H9 (cell line): ENCODE data around the gene WDR13. TPM values are rescaled to one million over a fixed set of nuclear protein-coding genes. Genes with fewer than 3 reads are reported as not detected.

Experiments
- DNase-seq: peaks from one replicate; pipeline ENCODE4 v3.0.0-alpha.2; 2017
- H2AFZ ChIP-seq: one replicate; pipeline ENCODE4 v1.6.1; 2013; ENCODE audit warnings: mild to moderate bottlenecking, low read length, control low read depth, moderate library complexity
- H2AK5ac ChIP-seq: 2 replicates; pipeline ENCODE4 v1.6.1; 2013; ENCODE audit warnings: low read length, control low read depth, mixed read lengths; ENCODE audit not compliant: insufficient read length
- H2BK120ac ChIP-seq: one replicate; pipeline ENCODE4 v1.6.1; 2013; ENCODE audit warnings: low read depth, mild to moderate bottlenecking, low read length, control low read depth, inconsistent platforms; ENCODE audit not compliant: poor library complexity, severe bottlenecking
- H2BK12ac ChIP-seq: 2 replicates; pipeline ENCODE4 v1.6.1; 2013; ENCODE audit warnings: low read length, control low read depth, mixed read lengths, low read depth; ENCODE audit not compliant: insufficient read length
- H2BK15ac ChIP-seq: 2 replicates; pipeline ENCODE4 v1.6.1; 2013; ENCODE audit warnings: low read depth, low read length, control low read depth
- H2BK20ac ChIP-seq: one replicate; pipeline ENCODE4 v1.6.1; 2013; ENCODE audit warnings: low read depth, mild to moderate bottlenecking, low read length, control low read depth, inconsistent platforms; ENCODE audit not compliant: poor library complexity, severe bottlenecking
- H2BK5ac ChIP-seq: 2 replicates; pipeline ENCODE4 v1.6.1; 2013; ENCODE audit warnings: low read length, control low read depth, mixed read lengths; ENCODE audit not compliant: insufficient read length
- H3K14ac ChIP-seq: 2 replicates; pipeline ENCODE4 v1.6.1; 2013; ENCODE audit warnings: low read length, control low read depth; ENCODE audit not compliant: insufficient read depth
- H3K18ac ChIP-seq: 2 replicates; pipeline ENCODE4 v1.6.1; 2013; ENCODE audit warnings: low read depth, mild to moderate bottlenecking, mixed read lengths, low read length, control low read depth; ENCODE audit not compliant: insufficient read length
- H3K23ac ChIP-seq: 2 replicates; pipeline ENCODE4 v1.6.1; 2013; ENCODE audit warnings: low read length, control low read depth, mixed read lengths, low read depth; ENCODE audit not compliant: insufficient read length
- H3K23me2 ChIP-seq: 2 replicates; pipeline ENCODE4 v1.6.1; 2013; ENCODE audit warnings: low read depth, mild to moderate bottlenecking, mixed read lengths, low read length, control low read depth; ENCODE audit not compliant: insufficient read length, poor library complexity, severe bottlenecking
- H3K27ac ChIP-seq: 2 replicates; pipeline ENCODE4 v1.5.1; 2013; ENCODE audit warnings: low read length, control low read depth, mixed read lengths, low read depth; ENCODE audit not compliant: insufficient read length
- H3K27me3 ChIP-seq: 2 replicates; pipeline ENCODE4 v1.6.1; 2013; ENCODE audit warnings: low read length, control low read depth, inconsistent platforms; ENCODE audit not compliant: insufficient read depth
- H3K4ac ChIP-seq: 2 replicates; pipeline ENCODE4 v1.6.1; 2013; ENCODE audit warnings: low read depth, mild to moderate bottlenecking, control low read depth, inconsistent platforms, low read length, moderate library complexity
- H3K4me1 ChIP-seq: 2 replicates; pipeline ENCODE4 v1.6.1; 2013; ENCODE audit warnings: low read length, control low read depth, inconsistent platforms; ENCODE audit not compliant: insufficient read depth
- H3K4me2 ChIP-seq: 2 replicates; pipeline ENCODE4 v1.6.1; 2013; ENCODE audit warnings: low read length, control low read depth, mixed read lengths; ENCODE audit not compliant: insufficient read length, insufficient read depth
- H3K56ac ChIP-seq: 2 replicates; pipeline ENCODE4 v1.6.1; 2013; ENCODE audit warnings: low read depth, mild to moderate bottlenecking, mixed read lengths, low read length, control low read depth; ENCODE audit not compliant: insufficient read length
- H3K79me1 ChIP-seq: 2 replicates; pipeline ENCODE4 v1.6.1; 2013; ENCODE audit warnings: low read depth, mild to moderate bottlenecking, moderate library complexity, low read length, control low read depth, inconsistent platforms; ENCODE audit not compliant: insufficient read depth, poor library complexity, severe bottlenecking
- H3K79me2 ChIP-seq: 2 replicates; pipeline ENCODE4 v1.6.1; 2013; ENCODE audit warnings: low read length, control low read depth, inconsistent platforms; ENCODE audit not compliant: insufficient read depth
- H3K9ac ChIP-seq: 2 replicates; pipeline ENCODE4 v1.6.1; 2013; ENCODE audit warnings: low read length, control low read depth, mixed read lengths; ENCODE audit not compliant: insufficient read length; ENCODE audit errors: extremely low read depth
- H3K9me3 ChIP-seq: one replicate; pipeline ENCODE4 v1.6.1; 2013; ENCODE audit warnings: low read depth, low read length, inconsistent platforms; ENCODE audit not compliant: control insufficient read depth
- H3T11ph ChIP-seq: one replicate; pipeline ENCODE4 v1.6.1; 2013; ENCODE audit warnings: mild to moderate bottlenecking, low read length, control low read depth, inconsistent platforms
- H4K20me1 ChIP-seq: one replicate; pipeline ENCODE4 v1.6.1; 2013; ENCODE audit not compliant: control insufficient read depth, insufficient read length, insufficient read depth
- H4K5ac ChIP-seq: 2 replicates; pipeline ENCODE4 v1.6.1; 2013; ENCODE audit warnings: low read depth, mild to moderate bottlenecking, mixed read lengths, low read length, control low read depth; ENCODE audit not compliant: insufficient read length
- H4K8ac ChIP-seq: replicated peaks from 2 replicates; pipeline ENCODE4 v1.6.1; 2013; ENCODE audit warnings: low read length, control low read depth, mixed read lengths, low read depth; ENCODE audit not compliant: insufficient read length
- H4K91ac ChIP-seq: 2 replicates; pipeline ENCODE4 v1.6.1; 2013; ENCODE audit warnings: low read depth, mild to moderate bottlenecking, moderate library complexity, mixed read lengths, low read length, control low read depth; ENCODE audit not compliant: insufficient read length
- H3K27ac Mint-ChIP-seq, 3 experiments: 2 replicates in 2 of 3; 3 replicates in 1 of 3; pipeline ENCODE4 v1.8.0; 2020 to 2021; ENCODE audit warnings: mixed read lengths in 3 of 3, mild to moderate bottlenecking in 1 of 3, moderate library complexity in 1 of 3
- H3K27me3 Mint-ChIP-seq: 2 replicates; pipeline ENCODE4 v1.8.0; 2021; ENCODE audit warnings: low read depth, mild to moderate bottlenecking, moderate library complexity, mixed read lengths
- H3K36me3 Mint-ChIP-seq, 3 experiments: 2 replicates in 2 of 3; 3 replicates in 1 of 3; pipeline ENCODE4 v1.8.0; 2020 to 2021; ENCODE audit warnings: low read depth in 3 of 3, mixed read lengths in 3 of 3; ENCODE audit not compliant: insufficient read depth in 1 of 3
- H3K4me1 Mint-ChIP-seq, 2 experiments: 2 replicates each; pipeline ENCODE4 v1.8.0; 2020; ENCODE audit warnings: mixed read lengths in 2 of 2
- H3K4me3 Mint-ChIP-seq, 2 experiments: 2 replicates in 1 of 2; 3 replicates in 1 of 2; pipeline ENCODE4 v1.8.0; 2020 to 2021; ENCODE audit warnings: mild to moderate bottlenecking in 2 of 2, mixed read lengths in 2 of 2, moderate library complexity in 1 of 2
- H3K9me3 Mint-ChIP-seq, 2 experiments: 2 replicates in 1 of 2; 3 replicates in 1 of 2; pipeline ENCODE4 v1.8.0; 2020; ENCODE audit warnings: mild to moderate bottlenecking in 2 of 2, mixed read lengths in 2 of 2, moderate library complexity in 1 of 2
- CTCF ChIP-seq: fragments of 200-600 bp; sonication (generic); conservative IDR thresholded peaks from 3 replicates; pipeline ENCODE4 v1.8.0; 2021; ENCODE audit warnings: antibody characterized with exemption, mild to moderate bottlenecking
- WGBS: extraction: QIAGEN DNeasy Blood & Tissue Kit; methylation state at CpG from one replicate; pipeline ENCODE4 v1.1.7; 2013; ENCODE audit warnings: missing lambda C conversion rate, low lambda C conversion rate, mixed read lengths; ENCODE audit not compliant: insufficient read length; ENCODE audit errors: extremely low coverage; 5-methylcytosine and 5-hydroxymethylcytosine counted together
- total RNA-seq: library from RNA; stranded (reverse); gene quantifications from 2 replicates; pipeline ENCODE4 v1.2.1, GENCODE V29; 2021

WDR13 gene
- total RNA-seq, 1 experiment from 2014 or later: 29.4 TPM

- Histone ChIP-seq H2BK12ac (no peak overlapping the region), H3K9ac (no peak overlapping the region), H3K56ac (no peak overlapping the region), H4K91ac (no peak overlapping the region), H2AK5ac (no peak overlapping the region), H3K4me1 (no peaks in the 10 kb centered on the region), H4K20me1 (no peaks in the 10 kb centered on the region), H3K23ac (no peak overlapping the region), H3K27ac (no peak overlapping the region), H4K8ac (no peak overlapping the region), H2BK20ac (no peak overlapping the region), H3T11ph (no peak overlapping the region), H3K79me1 (no peaks in the 10 kb centered on the region), H3K23me2 (no peaks in the 10 kb centered on the region), H2BK15ac (no peak overlapping the region), H3K4me2 (no peak overlapping the region), H3K18ac (no peak overlapping the region), H3K4ac (no peak overlapping the region), H3K14ac (no peak overlapping the region), H2BK120ac (no peak overlapping the region), H2AFZ (no peak overlapping the region), H2BK5ac (no peak overlapping the region), H3K9me3 (peaks cover 33% of the 10 kb centered on the region), H4K5ac (no peak overlapping the region), H3K27me3 (no peaks in the 10 kb centered on the region), H3K79me2 (no peaks in the 10 kb centered on the region)
- WGBS: no CpG with 5 or more reads among the region's 24 CpGs
- Mint-ChIP-seq H3K27me3 (no peaks in the 10 kb centered on the region), H3K4me3 (no peak overlapping the region), H3K4me1 (peaks cover 3% of the 10 kb centered on the region in 2 experiments; a peak in 1 of 4 replicates), H3K36me3 (peaks cover 9 to 58% (median 40%) of the 10 kb centered on the region in 3 experiments; a peak in 6 of 7 replicates), H3K9me3 (peaks cover 72 to 77% of the 10 kb centered on the region in 2 experiments), H3K27ac (no peak overlapping the region)
- TF ChIP-seq CTCF: no peak
- no peak for DNase-seq
Measured at GRCh38 chrX:48559636-48560035, 37.7 kb upstream of the WDR13 start.
